ENCODE data around the gene ZNF367. TPM values are rescaled to one million over a fixed set of nuclear protein-coding genes. Genes with fewer than 3 reads are reported as not detected.

Gene ZNF367
- total and polyA plus RNA-seq, 2 experiments from 2014 or later = 2.5 to 12.3 TPM

GRCh38 chr9:96367943-96368342, 50.2 kb downstream of the ZNF367 start:
- no peaks in the 10 kb centered on the region for H3K4me1 Mint-ChIP-seq
- H3K4me3 ChIP-seq = no peak overlapping the region
- ATAC-seq (no peak), DNase-seq (ENCODE audit: low spot score) (no peak)
- H3K36me3 ChIP-seq (ENCODE audit: insufficient read depth) = no peaks in the 10 kb centered on the region
- no peak for TF ChIP-seq CTCF (conservative IDR thresholded peaks at IDR 0.05; ENCODE audit: low read depth in 2 of 2)
- no peak for TF ChIP-seq ETS1 (IDR thresholded peaks at IDR 0.05)
- no peak for TF ChIP-seq ZNF462 (CRISPR knock-in tag; IDR thresholded peaks at IDR 0.05)
- TF ChIP-seq NANOG (IDR thresholded peaks at IDR 0.05; ENCODE audit: borderline replicate concordance) = no peak
- no peak for TF ChIP-seq CREB1 (CRISPR knock-in tag; IDR thresholded peaks at IDR 0.05; ENCODE audit: low read depth)
- no peak for TF ChIP-seq JUNB (IDR thresholded peaks at IDR 0.05; ENCODE audit: unreplicated experiment)
- TF ChIP-seq EZH2phosphoT487 (IDR thresholded peaks at IDR 0.05; ENCODE audit: unreplicated experiment) = no peak
- no peak for TF ChIP-seq REST (IDR thresholded peaks at IDR 0.05; ENCODE audit: unreplicated experiment)
- H3F3A ChIP-seq (replicated peaks; ENCODE audit: low read depth) = no peaks in the 10 kb centered on the region
- no peaks in the 10 kb centered on the region for H4K20me1 ChIP-seq (replicated peaks; ENCODE audit: insufficient read depth)
- no peak overlapping the region for H3K27ac Mint-ChIP-seq
- H3K4me3 Mint-ChIP-seq = no peak overlapping the region
- H3K9me2 ChIP-seq (ENCODE audit: insufficient read depth) = no peaks in the 10 kb centered on the region
- peaks cover 5% of the 10 kb centered on the region; the same call in 1 of the 3 replicates for H3K36me3 Mint-ChIP-seq (ENCODE audit: low read depth)
- no peaks in the 10 kb centered on the region for H3K4me1 ChIP-seq (ENCODE audit: insufficient read depth)
- no peaks in the 10 kb centered on the region for H3K79me2 ChIP-seq (replicated peaks; ENCODE audit: insufficient read depth)
- no peaks in the 10 kb centered on the region for H3K9me3 Mint-ChIP-seq
- H3K4me2 ChIP-seq = no peak overlapping the region
- no peak overlapping the region for H2AFZ ChIP-seq
- no peak overlapping the region for H3K27ac ChIP-seq (ENCODE audit: low read depth)
- H3K27me3 Mint-ChIP-seq (ENCODE audit: insufficient read depth, low read depth, poor library complexity) = no peaks in the 10 kb centered on the region
- H3K27me3 ChIP-seq (ENCODE audit: insufficient read depth) = no peaks in the 10 kb centered on the region
